Measurements from ENCODE around the gene ZNF628.

DNA sequence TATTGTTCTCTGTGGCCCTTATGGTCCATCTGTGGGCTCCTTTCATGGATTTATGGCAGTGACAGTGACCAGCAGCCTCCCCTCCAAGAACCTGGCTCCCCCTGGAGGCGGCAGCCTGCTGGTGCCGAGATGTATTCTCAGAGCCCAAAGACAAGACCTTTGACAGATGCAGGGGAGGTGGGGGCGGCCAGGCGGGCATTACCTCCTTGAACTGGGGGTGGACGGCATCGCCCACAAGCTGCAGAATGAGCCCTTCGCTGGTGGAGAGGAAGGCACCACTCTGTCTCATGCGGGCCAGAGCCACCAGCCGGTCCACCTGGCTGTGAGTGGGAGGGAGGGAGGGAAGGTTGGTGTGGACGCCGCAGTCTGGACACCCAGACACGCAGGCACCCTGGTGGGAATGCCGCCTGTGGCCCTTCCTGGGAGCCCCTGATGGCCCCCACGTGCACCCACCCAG, 21.6 kb upstream of the ZNF628 start:
- TF ChIP-seq, protein P1, sequence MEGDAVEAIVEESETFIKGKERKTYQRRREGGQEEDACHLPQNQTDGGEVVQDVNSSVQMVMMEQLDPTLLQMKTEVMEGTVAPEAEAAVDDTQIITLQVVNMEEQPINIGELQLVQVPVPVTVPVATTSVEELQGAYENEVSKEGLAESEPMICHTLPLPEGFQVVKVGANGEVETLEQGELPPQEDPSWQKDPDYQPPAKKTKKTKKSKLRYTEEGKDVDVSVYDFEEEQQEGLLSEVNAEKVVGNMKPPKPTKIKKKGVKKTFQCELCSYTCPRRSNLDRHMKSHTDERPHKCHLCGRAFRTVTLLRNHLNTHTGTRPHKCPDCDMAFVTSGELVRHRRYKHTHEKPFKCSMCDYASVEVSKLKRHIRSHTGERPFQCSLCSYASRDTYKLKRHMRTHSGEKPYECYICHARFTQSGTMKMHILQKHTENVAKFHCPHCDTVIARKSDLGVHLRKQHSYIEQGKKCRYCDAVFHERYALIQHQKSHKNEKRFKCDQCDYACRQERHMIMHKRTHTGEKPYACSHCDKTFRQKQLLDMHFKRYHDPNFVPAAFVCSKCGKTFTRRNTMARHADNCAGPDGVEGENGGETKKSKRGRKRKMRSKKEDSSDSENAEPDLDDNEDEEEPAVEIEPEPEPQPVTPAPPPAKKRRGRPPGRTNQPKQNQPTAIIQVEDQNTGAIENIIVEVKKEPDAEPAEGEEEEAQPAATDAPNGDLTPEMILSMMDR (IDR thresholded peaks at IDR 0.05 in 4 of 5, conservative IDR thresholded peaks at IDR 0.05 in 1 of 5): peak in 3 of 5 experiments; percentile 33 to 41 (median 38)
- no peak for TF ChIP-seq POLR2A (IDR thresholded peaks at IDR 0.05)

All from gastrocnemius medialis (tissue), 4 donors.